Astrocyte (in vitro differentiated cells and primary cell): ENCODE measurements around the gene LRRC73. TPM values are rescaled to one million over a fixed set of nuclear protein-coding genes. Genes with fewer than 3 reads are reported as not detected.

ENCODE experiments used
- DNase-seq: peaks from one replicate; pipeline ENCODE4 v3.0.0-alpha.2; 2010; ENCODE audit warnings: low read depth
- FAIRE-seq: peaks from 2 replicates; lab custom pipeline; 2011; peaks lifted over from hg19 to GRCh38; lab: Jason Lieb, UNC
- H2AFZ ChIP-seq: 2 replicates; pipeline ENCODE4 v1.6.0; 2012; ENCODE audit warnings: low read depth, low read length, inconsistent platforms
- H3K27ac ChIP-seq: 2 replicates; pipeline ENCODE4 v1.5.1; 2011; ENCODE audit warnings: low read depth, low read length, inconsistent platforms
- H3K27me3 ChIP-seq: 2 replicates; pipeline ENCODE4 v1.6.0; 2011; ENCODE audit warnings: low read length, inconsistent platforms; ENCODE audit not compliant: insufficient read depth
- H3K36me3 ChIP-seq: 2 replicates; pipeline ENCODE4 v1.5.1; 2011; ENCODE audit warnings: low read length, inconsistent platforms; ENCODE audit not compliant: insufficient read depth
- H3K4me1 ChIP-seq: 2 replicates; pipeline ENCODE4 v1.5.1; 2011; ENCODE audit warnings: low read length, inconsistent platforms; ENCODE audit not compliant: insufficient read depth
- H3K4me2 ChIP-seq: 2 replicates; pipeline ENCODE4 v1.6.0; 2012; ENCODE audit warnings: low read length, inconsistent platforms
- H3K4me3 ChIP-seq: 2 replicates; pipeline ENCODE4 v1.5.1; 2011; ENCODE audit warnings: low read depth, mild to moderate bottlenecking, low read length, inconsistent platforms; ENCODE audit not compliant: insufficient read depth
- H3K79me2 ChIP-seq: 2 replicates; pipeline ENCODE4 v1.6.0; 2012; ENCODE audit warnings: mild to moderate bottlenecking, low read length, inconsistent platforms; ENCODE audit not compliant: insufficient read depth
- H3K9ac ChIP-seq: 2 replicates; pipeline ENCODE4 v1.6.0; 2012; ENCODE audit warnings: mild to moderate bottlenecking, low read length, inconsistent platforms
- H3K9me3 ChIP-seq: 2 replicates; pipeline ENCODE4 v1.5.1; 2012; ENCODE audit warnings: low read depth, mild to moderate bottlenecking, low read length, inconsistent platforms; ENCODE audit not compliant: insufficient read depth
- H4K20me1 ChIP-seq: 2 replicates; pipeline ENCODE4 v1.6.0; 2012; ENCODE audit warnings: low read length, inconsistent platforms; ENCODE audit not compliant: insufficient read depth
- H3K27ac Mint-ChIP-seq: one replicate; pipeline ENCODE4 v1.8.0; 2021; ENCODE audit warnings: mild to moderate bottlenecking, mixed read lengths; ENCODE audit not compliant: unreplicated experiment
- H3K27me3 Mint-ChIP-seq: one replicate; pipeline ENCODE4 v1.8.0; 2021; ENCODE audit warnings: low read depth, mixed read lengths; ENCODE audit not compliant: unreplicated experiment
- H3K36me3 Mint-ChIP-seq: one replicate; pipeline ENCODE4 v1.8.0; 2021; ENCODE audit warnings: low read depth, mixed read lengths; ENCODE audit not compliant: unreplicated experiment
- H3K4me1 Mint-ChIP-seq: one replicate; pipeline ENCODE4 v1.8.0; 2021; ENCODE audit warnings: low read depth, mixed read lengths; ENCODE audit not compliant: unreplicated experiment
- H3K4me3 Mint-ChIP-seq: one replicate; pipeline ENCODE4 v1.8.0; 2021; ENCODE audit warnings: mild to moderate bottlenecking, moderate library complexity, mixed read lengths; ENCODE audit not compliant: unreplicated experiment
- H3K9me3 Mint-ChIP-seq: one replicate; pipeline ENCODE4 v1.8.0; 2021; ENCODE audit warnings: mild to moderate bottlenecking, mixed read lengths; ENCODE audit not compliant: unreplicated experiment
- CTCF ChIP-seq: IDR thresholded peaks from 2 replicates; pipeline ENCODE4 v1.5.1; 2011; ENCODE audit warnings: low read depth, mild to moderate bottlenecking, inconsistent platforms, low read length, moderate library complexity; ENCODE audit not compliant: insufficient read depth
- EZH2 ChIP-seq: IDR thresholded peaks from 2 replicates; pipeline ENCODE4 v1.6.1; 2012; ENCODE audit warnings: mild to moderate bottlenecking, low read length, inconsistent platforms; ENCODE audit not compliant: insufficient read depth
- total RNA-seq: library from RNA; stranded (reverse); gene quantifications from 2 replicates; pipeline ENCODE4 v1.2.1, GENCODE V29; 2021

The LRRC73 gene
- total RNA-seq, 1 donor from 2014 or later = 0.30 TPM

GRCh38 chr6:43517505-43518357, 7.6 kb upstream of the LRRC73 start:
- Histone ChIP-seq H3K79me2 (peaks cover 69% of the 10 kb centered on the region), H3K27ac (peak overlapping the region; percentile 70), H3K9ac (peak overlapping the region; percentile 97), H3K4me1 (peaks cover 17% of the 10 kb centered on the region), H3K4me2 (peak overlapping the region; percentile 87), H3K9me3 (no peaks in the 10 kb centered on the region), H3K27me3 (no peaks in the 10 kb centered on the region), H2AFZ (peak overlapping the region; percentile 88), H3K4me3 (peak overlapping the region; percentile 99), H4K20me1 (peaks cover 68% of the 10 kb centered on the region), H3K36me3 (peaks cover 51% of the 10 kb centered on the region)
- no peak overlapping the region for H3K27ac Mint-ChIP-seq
- TF ChIP-seq EZH2 (no peak), CTCF (no peak)
- no peak overlapping the region for H3K4me3 Mint-ChIP-seq
- H3K27me3 Mint-ChIP-seq = no peaks in the 10 kb centered on the region
- no peaks in the 10 kb centered on the region for H3K9me3 Mint-ChIP-seq
- no peak for FAIRE-seq
- H3K36me3 Mint-ChIP-seq = peaks cover 9% of the 10 kb centered on the region
- DNase-seq = no peak
- peaks cover 13% of the 10 kb centered on the region for H3K4me1 Mint-ChIP-seq

GRCh38 chr6:43516697-43517504, 6.8 kb upstream of the LRRC73 start, which contains the start of the genes POLR1C and YIPF3:
TSS of gene POLR1C (plus strand) at chr6:43517089. CDS start at chr6:43517110, 21 bp downstream.
TSS of gene YIPF3 (minus strand) at chr6:43516926. CDS start at chr6:43516807, 119 bp downstream.
- Mint-ChIP-seq H3K4me3 (no peak within 1 kb of the TSS), H3K4me1 (peaks cover 13% of the 10 kb centered on the region), H3K9me3 (no peaks in the 10 kb centered on the region), H3K27ac (no peak within 1 kb of the TSS), H3K27me3 (no peaks in the 10 kb centered on the region), H3K36me3 (peaks cover 6% of the 10 kb centered on the region)
- H3K4me1 ChIP-seq = peaks cover 17% of the 10 kb centered on the region
- peak within 1 kb of the TSS; percentile 97 for H3K9ac ChIP-seq
- no peaks in the 10 kb centered on the region for H3K9me3 ChIP-seq
- peaks cover 51% of the 10 kb centered on the region for H3K36me3 ChIP-seq
- H2AFZ ChIP-seq = peak within 1 kb of the TSS; percentile 88
- peak within 1 kb of the TSS; percentile 99 for H3K4me3 ChIP-seq
- DNase-seq = peak; percentile 88
- peaks cover 72% of the 10 kb centered on the region for H4K20me1 ChIP-seq
- peak; percentile 45 for FAIRE-seq
- TF ChIP-seq CTCF (no peak), EZH2 (no peak)
- H3K27me3 ChIP-seq = no peaks in the 10 kb centered on the region
- peak within 1 kb of the TSS; percentile 87 for H3K4me2 ChIP-seq
- H3K79me2 ChIP-seq = peaks cover 66% of the 10 kb centered on the region
- peak within 1 kb of the TSS; percentile 82 for H3K27ac ChIP-seq
